Smooth muscle cell (in vitro differentiated cells): Measurements from ENCODE around the gene SLC26A2. TPM values are rescaled to one million over a fixed set of nuclear protein-coding genes. Genes with fewer than 3 reads are reported as not detected.

Experiments
- DNase-seq: peaks from one replicate; lab custom pipeline; 2025; ENCODE audit not compliant: unreplicated experiment; lab: John Stamatoyannopoulos, UW
- H2AFZ ChIP-seq: fragments of 200-600 bp; sonication (generic); 2 replicates; pipeline ENCODE4 v1.6.0; 2016; ENCODE audit warnings: antibody characterized with exemption, low read depth, mild to moderate bottlenecking
- H3F3A ChIP-seq: fragments of 200-600 bp; sonication (generic); 2 replicates; pipeline ENCODE4 v1.6.0; 2017; ENCODE audit warnings: antibody characterized with exemption, low read depth
- H3K27ac ChIP-seq: fragments of 200-600 bp; sonication (generic); 2 replicates; pipeline ENCODE4 v1.5.1; 2016; ENCODE audit warnings: low read depth, mild to moderate bottlenecking
- H3K27me3 ChIP-seq: fragments of 200-600 bp; sonication (generic); 2 replicates; pipeline ENCODE4 v1.6.1; 2016; ENCODE audit warnings: low read depth, mild to moderate bottlenecking
- H3K36me3 ChIP-seq: fragments of 200-600 bp; sonication (generic); 2 replicates; pipeline ENCODE4 v1.5.1; 2016; ENCODE audit warnings: low read depth
- H3K4me1 ChIP-seq: fragments of 200-600 bp; sonication (generic); 2 replicates; pipeline ENCODE4 v1.5.1; 2016; ENCODE audit warnings: low read depth
- H3K4me2 ChIP-seq: fragments of 200-600 bp; sonication (generic); 2 replicates; pipeline ENCODE4 v1.6.0; 2016; ENCODE audit warnings: mild to moderate bottlenecking
- H3K4me3 ChIP-seq: fragments of 200-600 bp; sonication (generic); 2 replicates; pipeline ENCODE4 v1.5.1; 2016; ENCODE audit warnings: mild to moderate bottlenecking
- H3K79me2 ChIP-seq: fragments of 200-600 bp; sonication (generic); 2 replicates; pipeline ENCODE4 v1.6.0; 2016; ENCODE audit warnings: low read depth, mild to moderate bottlenecking
- H3K9ac ChIP-seq: fragments of 200-600 bp; sonication (generic); 2 replicates; pipeline ENCODE4 v1.6.0; 2016; ENCODE audit warnings: low read depth
- H3K9me3 ChIP-seq: fragments of 200-600 bp; sonication (generic); replicated peaks from 2 replicates; pipeline ENCODE4 v1.5.1; 2016; ENCODE audit warnings: low read depth
- H4K20me1 ChIP-seq: fragments of 200-600 bp; sonication (generic); 2 replicates; pipeline ENCODE4 v1.6.0; 2016; ENCODE audit warnings: low read depth
- CTCF ChIP-seq: fragments of 200-600 bp; sonication (generic); IDR thresholded peaks from 2 replicates; pipeline ENCODE4 v1.5.1; 2017; ENCODE audit warnings: borderline replicate concordance, mild to moderate bottlenecking, antibody characterized with exemption; ENCODE audit not compliant: insufficient read depth, poor library complexity, severe bottlenecking
- WGBS: methylation state at CpG from one replicate; pipeline ENCODE4 v1.1.7; 2016; ENCODE audit warnings: low lambda C conversion rate; 5-methylcytosine and 5-hydroxymethylcytosine counted together
- polyA plus RNA-seq: library from polyadenylated mRNA; unstranded; fragments of >200 nt; fragmentation: Nextera tagmentation; extraction: Ambion mirVana; gene quantifications from 2 replicates; pipeline ENCODE4 v1.2.1, GENCODE V29; 2016
- total RNA-seq: library from RNA; depleted of rRNA; stranded (reverse); fragments of >200 nt; gene quantifications from 2 replicates; pipeline ENCODE4 v1.2.3, GENCODE V29; 2014

The SLC26A2 gene
- total and polyA plus RNA-seq, 2 experiments from 2014 or later = 5.2 to 16.0 TPM

- no peak within 1 kb of the TSS for H3K27ac ChIP-seq
- H3K27me3 ChIP-seq = no peaks in the 10 kb centered on the region
- no peak within 1 kb of the TSS for H2AFZ ChIP-seq
- no peaks in the 10 kb centered on the region for H3K9me3 ChIP-seq
- no peak for TF ChIP-seq CTCF
- no peak within 1 kb of the TSS for H3K4me2 ChIP-seq
- H3F3A ChIP-seq = peaks cover 7% of the 10 kb centered on the region
- peaks cover 3% of the 10 kb centered on the region for H3K4me1 ChIP-seq
- H4K20me1 ChIP-seq = no peaks in the 10 kb centered on the region
- DNase-seq = no peak
- H3K36me3 ChIP-seq = no peaks in the 10 kb centered on the region
- no peak within 1 kb of the TSS for H3K9ac ChIP-seq
- WGBS = 91% methylated on average over 2 of the region's 2 CpGs
- no peak within 1 kb of the TSS for H3K4me3 ChIP-seq
- no peaks in the 10 kb centered on the region for H3K79me2 ChIP-seq
Measured at GRCh38 chr5:149944666-149945065, 15.9 kb upstream of the SLC26A2 start, which contains the start of gene PDE6A. Gene PDE6A (minus strand): TSS chr5:149944793. CDS start chr5:149944673, 120 bp downstream.

DNA sequence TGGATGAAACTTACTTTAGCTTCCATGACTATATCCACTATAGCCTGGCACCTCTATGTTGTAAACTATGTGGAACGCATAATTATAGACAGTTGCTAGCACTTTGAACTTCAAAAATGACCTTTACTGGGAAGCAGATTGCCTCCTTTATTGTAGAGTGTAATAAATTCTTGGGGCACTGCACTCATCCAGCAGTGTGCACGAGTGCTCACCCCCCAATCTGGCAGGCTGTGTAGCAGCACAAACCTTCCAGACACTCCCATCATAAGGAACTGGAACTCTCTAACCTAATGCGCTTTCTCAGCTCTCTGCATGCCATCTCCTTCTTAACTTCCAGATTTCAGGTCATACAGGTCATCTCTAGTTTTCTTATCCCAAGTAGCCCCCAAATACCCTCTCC lies 14.4 kb upstream of the SLC26A2 start:
- DNase-seq = no peak
- 92% methylated on average over 3 of the region's 3 CpGs for WGBS

DNA sequence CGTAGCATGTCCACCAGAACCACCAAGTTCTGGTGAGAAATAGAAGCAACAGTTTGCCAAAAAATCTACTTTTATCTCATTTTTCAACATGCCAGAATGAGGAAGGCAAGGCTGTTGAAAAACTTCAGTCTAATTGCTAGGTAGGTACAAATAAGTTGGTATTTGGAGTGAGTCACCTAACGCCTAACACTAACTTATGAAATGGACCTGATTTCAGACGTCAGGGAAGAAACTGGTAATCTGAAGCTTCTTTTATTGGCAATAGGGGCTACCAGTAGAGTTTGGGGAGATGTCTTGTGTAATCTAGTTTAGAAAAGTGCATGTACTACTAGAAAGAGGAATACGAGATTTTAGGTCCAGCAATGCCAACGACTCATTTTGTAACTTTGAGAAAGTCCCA lies 11.6 kb upstream of the SLC26A2 start:
- 72% methylated on average over 5 of the region's 5 CpGs for WGBS
- no peaks in the 10 kb centered on the region for H3K36me3 ChIP-seq
- H3K79me2 ChIP-seq = no peaks in the 10 kb centered on the region
- H3K4me1 ChIP-seq = no peaks in the 10 kb centered on the region
- no peak for TF ChIP-seq CTCF
- H3K27me3 ChIP-seq = no peaks in the 10 kb centered on the region
- H3K4me2 ChIP-seq = no peak overlapping the region
- H4K20me1 ChIP-seq = no peaks in the 10 kb centered on the region
- no peak overlapping the region for H3K4me3 ChIP-seq
- H3K27ac ChIP-seq = no peak overlapping the region
- DNase-seq = no peak
- no peaks in the 10 kb centered on the region for H3K9me3 ChIP-seq
- no peak overlapping the region for H2AFZ ChIP-seq
- H3F3A ChIP-seq = no peaks in the 10 kb centered on the region
- no peak overlapping the region for H3K9ac ChIP-seq

More for the DNA sequence above, 14.4 kb upstream of the SLC26A2 start:
- TF ChIP-seq CTCF = no peak
- H2AFZ ChIP-seq = no peak overlapping the region
- no peak overlapping the region for H3K27ac ChIP-seq
- H3K4me3 ChIP-seq = no peak overlapping the region
- H3K79me2 ChIP-seq = no peaks in the 10 kb centered on the region
- no peaks in the 10 kb centered on the region for H3K27me3 ChIP-seq
- H3K4me2 ChIP-seq = no peak overlapping the region
- H3K9me3 ChIP-seq = no peaks in the 10 kb centered on the region
- no peaks in the 10 kb centered on the region for H4K20me1 ChIP-seq
- H3F3A ChIP-seq = peaks cover 4% of the 10 kb centered on the region
- no peak overlapping the region for H3K9ac ChIP-seq
- H3K36me3 ChIP-seq = no peaks in the 10 kb centered on the region
- H3K4me1 ChIP-seq = peaks cover 3% of the 10 kb centered on the region

GRCh38 chr5:149951138-149951749 lies 9.3 kb upstream of the SLC26A2 start:
- Histone ChIP-seq H3K27me3 (no peaks in the 10 kb centered on the region), H2AFZ (no peak overlapping the region), H3K36me3 (no peaks in the 10 kb centered on the region), H3K4me1 (no peaks in the 10 kb centered on the region), H3K4me2 (no peak overlapping the region), H3K9ac (no peak overlapping the region), H3K27ac (no peak overlapping the region), H4K20me1 (no peaks in the 10 kb centered on the region), H3K4me3 (no peak overlapping the region), H3F3A (no peaks in the 10 kb centered on the region), H3K79me2 (no peaks in the 10 kb centered on the region), H3K9me3 (no peaks in the 10 kb centered on the region)
- no peak for DNase-seq
- TF ChIP-seq CTCF = no peak
- 86% methylated on average over 6 of the region's 6 CpGs for WGBS
